ENCODE data around the gene SLCO1A2.

SLCO1A2 gene

DNA sequence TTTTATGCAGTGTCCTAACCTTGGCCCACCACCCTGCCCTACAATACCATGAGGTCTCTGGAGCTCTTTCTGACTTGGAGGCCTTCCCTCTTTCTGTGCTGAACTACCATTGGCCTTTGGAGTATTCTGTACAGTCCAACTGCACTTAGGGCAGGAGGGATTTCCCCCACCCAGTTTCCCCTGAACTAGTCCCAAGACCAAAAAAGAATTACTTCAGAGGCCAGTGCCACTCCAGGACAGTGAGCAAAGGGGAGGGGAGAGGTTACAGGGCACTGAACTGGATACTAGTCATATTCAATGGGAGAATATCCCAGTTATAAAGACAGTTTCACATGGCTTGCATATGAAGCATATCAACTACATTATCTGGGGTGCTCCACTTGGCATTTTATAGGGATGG, 6.1 kb downstream of the SLCO1A2 start:
- no peak for DNase-seq

DNA sequence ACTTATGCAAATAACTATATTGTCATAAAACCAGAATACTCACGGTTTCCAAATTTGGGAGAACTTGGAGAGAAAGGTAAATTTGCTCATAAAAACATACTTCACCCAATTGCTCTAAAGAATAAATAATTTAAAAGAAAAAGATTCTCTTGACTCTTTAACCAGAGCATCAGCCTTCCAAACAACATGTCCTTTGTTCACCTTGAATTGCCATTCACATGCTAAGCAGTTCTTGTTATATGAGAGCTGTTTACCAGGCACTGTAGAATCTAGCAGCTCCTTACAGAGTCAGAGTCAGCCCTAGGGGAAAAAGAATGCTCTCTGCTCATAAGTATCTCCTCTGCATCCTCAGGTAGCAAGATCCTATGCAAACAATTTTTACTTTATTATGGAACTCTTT, 10.2 kb downstream of the SLCO1A2 start:
- no peak for DNase-seq

GRCh38 chr12:21323736-21324135, 11.0 kb downstream of the SLCO1A2 start:
- no peak for DNase-seq

- no peak for DNase-seq
These were observed 25.9 kb downstream of the SLCO1A2 start for GRCh38 chr12:21308785-21309184.

DNA sequence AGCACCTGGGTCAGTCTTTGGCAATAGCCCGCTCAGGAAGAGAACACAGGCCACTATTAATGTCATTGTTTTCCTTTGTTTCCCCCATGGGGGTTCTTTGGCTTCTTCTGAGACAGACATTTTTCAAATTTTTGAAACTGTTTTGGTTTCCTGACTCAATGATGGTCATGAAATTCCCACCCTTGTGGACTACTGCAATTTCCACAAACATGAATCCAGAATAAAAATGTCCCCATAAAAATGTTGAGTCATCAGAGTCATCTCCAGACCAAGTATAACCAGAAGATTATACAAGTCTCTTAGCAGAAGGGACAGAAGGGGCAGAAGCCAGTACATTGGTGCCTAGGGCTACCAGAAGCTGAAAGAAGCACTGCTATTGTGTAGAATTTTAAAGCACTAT, 29.1 kb downstream of the SLCO1A2 start:
- DNase-seq: no peak

GRCh38 chr12:21300632-21301031, 34.1 kb downstream of the SLCO1A2 start:
- no peak for DNase-seq

DNA sequence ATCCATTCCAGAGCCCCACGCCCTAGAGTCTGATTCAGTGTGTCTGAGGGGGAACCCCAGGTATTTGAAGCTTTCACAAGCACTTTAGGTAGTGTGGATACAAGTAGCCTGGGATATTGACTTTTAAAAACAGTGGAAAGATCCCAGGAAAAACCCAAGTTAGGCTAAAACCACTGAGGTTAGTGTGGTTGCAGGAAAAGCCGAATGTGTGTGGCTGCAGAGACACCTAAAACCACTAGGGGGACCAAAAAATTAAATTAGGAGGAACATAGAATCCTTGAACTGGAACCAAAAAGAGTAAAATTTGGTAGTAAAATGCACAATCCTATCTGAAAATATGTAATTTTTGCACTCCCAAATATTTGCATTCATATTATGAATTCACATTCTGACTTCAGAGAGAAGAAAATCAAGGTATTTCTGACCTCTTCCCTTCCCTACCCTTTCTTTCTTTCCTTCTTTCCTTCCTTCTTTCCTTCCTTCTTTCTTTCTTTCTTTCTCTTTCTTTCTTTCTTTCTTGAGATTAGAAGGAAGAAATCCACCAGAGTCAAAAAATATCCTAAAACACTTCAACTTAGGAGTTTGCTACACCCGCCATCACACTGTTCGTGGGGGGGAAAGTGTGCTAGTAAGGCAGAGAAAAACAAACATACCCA, 37.8 kb downstream of the SLCO1A2 start:
- no peak for DNase-seq

GRCh38 chr12:21296348-21296747, 38.4 kb downstream of the SLCO1A2 start:
- DNase-seq: no peak

- no peak for DNase-seq
These were observed 40.5 kb downstream of the SLCO1A2 start for GRCh38 chr12:21294176-21294575.

DNA sequence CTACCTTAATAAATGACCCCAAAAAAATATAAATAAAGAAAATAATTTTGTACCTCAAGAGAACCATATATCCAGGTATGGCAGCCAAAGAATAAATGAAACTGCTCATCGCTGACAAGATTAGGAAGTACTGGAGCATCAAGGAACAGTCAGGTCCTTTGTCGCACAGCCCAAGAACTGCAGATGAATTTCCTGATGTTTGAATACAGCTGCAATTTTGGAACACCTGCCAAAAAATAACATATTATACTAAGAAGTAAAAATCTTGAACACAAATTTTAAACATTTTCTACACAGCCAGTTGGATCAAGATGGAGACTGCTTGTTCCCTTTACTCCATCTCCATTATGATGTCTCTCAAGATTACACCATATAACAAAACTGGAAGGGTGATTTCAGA, 42.6 kb downstream of the SLCO1A2 start:
- no peak for DNase-seq

DNA sequence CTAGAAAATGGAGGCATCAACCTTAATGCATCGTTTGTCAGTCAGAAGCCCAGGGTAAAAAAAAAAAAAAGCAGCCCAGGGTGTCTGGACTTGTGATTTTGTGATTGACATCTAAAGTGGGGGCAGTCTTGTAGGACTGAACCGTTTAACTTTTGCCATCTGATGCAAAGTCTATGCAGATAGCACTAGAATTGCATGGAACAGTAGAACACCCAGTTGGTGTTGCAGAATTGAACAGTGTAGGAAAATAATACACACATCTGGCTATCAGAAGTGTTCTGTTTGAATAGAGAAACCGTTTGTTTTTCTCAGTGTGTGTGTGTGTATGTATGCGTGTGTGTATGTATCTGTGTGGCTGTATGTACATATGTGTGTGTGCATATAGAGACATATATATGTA, 45.0 kb downstream of the SLCO1A2 start:
- no peak for DNase-seq

- no peak for DNase-seq
These were observed 57.9 kb downstream of the SLCO1A2 start for GRCh38 chr12:21276826-21277225.

- DNase-seq: no peak
These were observed 68.8 kb downstream of the SLCO1A2 start for GRCh38 chr12:21265932-21266331.

DNA sequence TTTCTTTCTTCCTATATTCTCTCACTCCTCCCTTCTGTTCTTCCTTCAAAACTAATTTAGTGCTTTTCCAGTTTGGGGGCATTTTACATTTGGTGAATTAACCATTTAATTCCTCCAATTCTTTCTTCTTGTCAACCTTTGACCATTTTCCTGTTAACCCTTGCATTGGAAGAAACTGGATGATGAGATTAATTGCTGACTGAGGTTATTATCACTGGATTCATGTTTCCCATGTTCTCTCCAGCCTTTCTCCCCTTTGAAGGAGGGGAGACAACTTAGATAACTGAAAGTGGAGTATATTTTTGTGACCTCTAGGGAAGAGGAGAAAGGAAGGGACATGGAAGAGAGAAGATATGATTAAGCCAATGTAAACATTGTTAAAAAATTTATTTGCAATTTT, 70.5 kb downstream of the SLCO1A2 start:
- no peak for DNase-seq

DNA sequence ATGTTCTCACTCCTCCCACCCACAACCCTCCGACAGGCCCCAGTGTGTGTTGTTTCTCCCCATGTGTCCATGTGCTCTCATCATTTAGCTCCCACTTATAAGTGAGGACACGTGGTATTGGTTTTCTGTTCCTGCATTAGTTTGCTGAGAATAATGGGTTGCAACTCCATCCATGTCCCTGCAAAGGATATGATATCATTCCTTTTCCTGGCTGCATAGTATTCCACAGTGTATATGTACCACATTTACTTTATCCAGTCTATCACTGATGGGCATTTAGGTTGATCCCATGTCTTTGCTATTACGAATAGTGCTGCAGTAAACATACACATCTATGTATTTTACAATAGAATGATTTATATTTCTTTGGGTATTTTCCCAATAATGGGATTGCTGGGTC, 77.5 kb downstream of the SLCO1A2 start:
- DNase-seq: no peak

DNA sequence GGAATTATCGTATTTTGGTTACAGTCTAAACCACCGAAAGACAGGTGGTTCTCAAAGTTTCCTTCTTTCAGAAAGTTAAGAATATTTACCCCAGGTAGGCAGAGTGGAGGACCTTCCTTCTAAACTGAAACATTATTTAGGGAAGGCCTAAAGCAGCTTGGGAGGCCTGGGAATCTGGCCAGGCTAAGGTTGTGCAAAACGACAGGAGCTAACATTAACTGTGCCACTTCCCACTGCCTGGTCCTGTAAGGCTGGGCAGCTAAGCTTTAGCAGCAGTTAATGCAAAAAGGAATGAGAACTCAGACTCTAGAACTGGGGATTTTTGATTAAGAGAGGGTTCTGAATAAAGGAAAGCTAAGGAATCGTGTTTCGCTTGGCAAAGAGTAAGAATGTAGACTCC, 82.6 kb downstream of the SLCO1A2 start:
- DNase-seq: no peak

DNA sequence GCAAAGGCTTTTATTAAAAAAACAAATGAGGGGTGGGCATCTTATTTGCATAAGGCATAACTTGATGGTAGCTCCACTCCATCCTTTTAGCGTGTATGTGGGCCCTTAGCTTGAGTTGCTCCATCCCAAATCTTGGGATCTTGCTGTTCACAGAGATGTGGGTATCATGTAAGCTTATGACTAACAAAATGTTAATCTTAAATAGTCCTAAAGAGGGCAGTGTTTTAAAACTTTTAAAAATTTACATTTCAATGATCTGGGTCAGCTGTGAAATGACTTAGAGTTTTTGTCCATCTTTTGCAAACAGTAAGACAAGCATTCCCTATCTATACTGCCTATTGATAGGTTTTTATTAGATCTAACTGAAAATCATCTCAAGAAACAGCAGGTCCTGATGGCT, 86.0 kb downstream of the SLCO1A2 start:
- DNase-seq: no peak

DNA sequence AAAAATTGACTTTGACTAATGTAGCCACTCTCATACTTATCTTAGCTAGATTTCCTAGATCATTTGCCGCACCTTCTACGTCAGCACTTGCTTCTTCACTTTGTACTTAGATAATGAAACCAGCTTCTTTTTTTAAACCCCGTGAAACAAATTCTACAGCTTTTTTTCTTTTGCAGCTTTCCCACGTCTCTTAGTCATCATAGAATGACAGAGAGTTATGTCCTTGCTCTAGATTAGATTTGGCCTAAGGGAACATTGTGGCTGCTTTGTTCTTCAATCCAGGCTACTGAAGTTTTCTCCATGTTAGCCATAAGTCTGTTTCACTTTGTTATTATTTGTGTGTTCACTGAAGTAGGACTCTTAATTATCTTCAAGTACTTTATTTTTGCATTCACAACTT, 94.9 kb downstream of the SLCO1A2 start:
- no peak for DNase-seq

GRCh38 chr12:21234395-21234794, 100.3 kb downstream of the SLCO1A2 start:
- no peak for DNase-seq

DNA sequence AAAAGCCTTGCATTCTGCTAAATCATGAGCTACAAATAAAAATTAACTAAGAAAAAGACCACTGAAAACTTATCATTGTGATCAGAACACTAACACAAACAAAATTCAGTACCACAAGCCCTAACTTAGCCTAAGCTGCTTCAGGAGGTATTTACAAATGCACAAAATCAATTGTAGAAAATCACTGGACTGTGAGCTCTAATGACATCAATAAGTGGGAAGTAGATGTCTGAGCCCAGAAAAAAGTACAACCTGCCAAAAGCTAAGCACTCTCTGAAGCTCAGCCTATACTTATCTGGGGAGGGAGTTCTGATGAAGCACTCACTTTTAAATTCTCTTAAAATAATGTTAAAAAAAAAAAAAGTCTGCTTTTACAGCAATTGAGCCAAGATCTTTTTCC, 110.8 kb downstream of the SLCO1A2 start:
- DNase-seq: no peak

GRCh38 chr12:21221778-21222177, 112.9 kb downstream of the SLCO1A2 start:
- DNase-seq: no peak

DNA sequence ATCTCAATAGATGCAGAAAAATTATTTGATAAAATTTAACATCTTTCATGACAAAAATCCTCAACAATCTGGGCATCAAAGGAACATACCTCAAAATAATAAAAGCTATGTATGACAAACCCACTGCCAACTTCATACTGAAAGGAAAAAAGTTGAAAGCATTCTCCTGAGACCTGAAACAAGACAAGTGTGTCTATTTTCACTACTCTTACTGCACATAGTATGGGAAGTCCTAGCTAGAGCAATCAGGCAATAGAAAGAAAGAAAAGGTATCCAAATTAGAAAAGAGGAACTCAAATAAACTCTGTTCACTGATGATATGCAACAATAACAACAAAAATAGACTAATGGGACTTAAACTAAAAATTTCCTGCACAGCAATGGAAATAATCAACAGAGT, 113.6 kb downstream of the SLCO1A2 start:
- DNase-seq: no peak

GRCh38 chr12:21220266-21220665, 114.5 kb downstream of the SLCO1A2 start:
- DNase-seq: no peak

DNA sequence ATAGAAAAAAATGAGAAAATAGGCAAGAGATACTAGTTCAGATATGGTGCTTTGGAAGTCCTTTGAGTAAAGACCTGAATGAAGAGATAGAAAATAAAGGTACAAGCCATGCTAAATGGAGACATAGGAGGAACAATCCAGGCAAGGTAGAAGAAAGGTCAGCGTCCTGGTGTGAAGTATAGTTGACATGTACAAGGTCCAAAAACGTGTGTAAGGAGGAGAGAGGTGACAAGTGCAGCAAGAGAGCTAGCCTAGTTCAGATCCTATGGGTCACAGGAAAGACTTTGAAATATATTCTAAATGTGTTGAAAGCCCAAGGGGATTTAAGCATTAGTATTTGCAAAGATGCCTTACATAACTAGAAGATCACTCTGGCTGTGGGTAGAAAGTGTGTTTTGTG, 115.5 kb downstream of the SLCO1A2 start:
- DNase-seq: no peak
